Activated naive CD4-positive, alpha-beta T cell treated with anti-CD3 and anti-CD28 coated beads, Interleukin-2, amount 50 U/mL, for 72 hours (primary cell): ENCODE results near the gene SEPHS1. TPM values are rescaled to one million over a fixed set of nuclear protein-coding genes. Genes with fewer than 3 reads are reported as not detected.
A peak's percentile ranks its signal among the peaks of the same experiment; 100 is the strongest.
"Not testable (repeated sequence)": the region's sequence is repeated elsewhere in the genome, so short reads cannot be mapped to it uniquely, and the experiment has no call there.

Experiments
- ATAC-seq, 2 donors: fragments of 150-1000 bp; cut with Tn5 transposase; 2 replicates each; pipeline ENCODE4 v1.10.0; 2021; ENCODE audit warnings: mild to moderate bottlenecking in 2 of 2, moderate library complexity in 2 of 2
- DNase-seq, 2 donors: peaks; one replicate each; pipeline ENCODE4 v3.0.0; 2021 to 2022; ENCODE audit warnings: low spot score in 2 of 2
- H3K27ac Mint-ChIP-seq, 2 donors: one replicate each; pipeline ENCODE4 v1.8.0; 2022; ENCODE audit warnings: mild to moderate bottlenecking in 2 of 2, mixed read lengths in 2 of 2
- H3K36me3 Mint-ChIP-seq, 2 donors: one replicate each; pipeline ENCODE4 v1.8.0; 2022; ENCODE audit warnings: mixed read lengths in 2 of 2
- H3K9me3 Mint-ChIP-seq, 2 donors: one replicate each; pipeline ENCODE4 v1.8.0; 2022; ENCODE audit warnings: mixed read lengths in 2 of 2
- total RNA-seq, 2 donors: library from RNA; stranded (reverse); gene quantifications; one replicate each; pipeline ENCODE4 v1.2.3, GENCODE V29; 2022

Gene SEPHS1
- total RNA-seq, 2 donors from 2014 or later = 60.3 to 67.9 TPM

DNA sequence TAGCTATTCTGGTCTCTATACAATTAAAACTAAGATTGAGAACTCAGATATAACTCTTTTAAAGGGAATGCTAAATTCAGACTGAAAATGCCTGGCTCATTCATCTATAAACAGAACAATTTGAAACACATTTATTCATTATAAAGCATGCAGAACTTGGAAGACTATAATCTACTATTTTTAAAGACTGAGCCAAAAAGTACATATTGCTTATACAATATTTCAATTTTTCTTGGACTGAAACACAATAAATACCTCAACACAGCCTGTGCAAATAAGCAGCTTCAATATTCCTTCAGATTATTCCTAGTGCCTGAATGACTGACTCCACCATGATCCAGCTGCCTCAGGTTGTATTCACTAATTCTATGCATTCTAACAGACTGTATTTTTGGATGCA is 32.7 kb downstream of the SEPHS1 start:
- Mint-ChIP-seq H3K36me3 (no peaks in the 10 kb centered on the region), H3K27ac (no peak overlapping the region), H3K9me3 (no peaks in the 10 kb centered on the region)
- DNase-seq = no peak
- ATAC-seq = no peak

DNA sequence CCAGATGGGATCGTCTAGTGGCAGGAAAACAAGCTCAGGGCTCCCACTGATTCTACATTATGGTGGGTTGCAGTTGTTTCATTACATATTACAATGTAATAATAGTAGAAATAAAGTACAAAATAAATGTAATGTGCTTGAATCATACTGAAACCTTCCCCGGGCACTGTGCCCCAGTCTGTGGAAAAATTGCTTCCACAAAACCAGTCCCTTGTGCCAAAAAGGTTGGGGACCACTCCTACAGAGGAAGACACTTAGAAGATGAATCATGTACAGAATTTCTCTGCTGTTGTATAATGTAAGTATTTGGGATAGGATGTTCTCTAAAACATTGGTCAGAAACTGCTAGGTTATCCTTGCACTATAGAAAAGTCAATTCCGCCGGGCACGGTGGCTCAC is 36.9 kb downstream of the SEPHS1 start:
- ATAC-seq = no peak
- Mint-ChIP-seq H3K36me3 (no peaks in the 10 kb centered on the region), H3K27ac (no peak overlapping the region), H3K9me3 (no peaks in the 10 kb centered on the region)
- no peak for DNase-seq

DNA sequence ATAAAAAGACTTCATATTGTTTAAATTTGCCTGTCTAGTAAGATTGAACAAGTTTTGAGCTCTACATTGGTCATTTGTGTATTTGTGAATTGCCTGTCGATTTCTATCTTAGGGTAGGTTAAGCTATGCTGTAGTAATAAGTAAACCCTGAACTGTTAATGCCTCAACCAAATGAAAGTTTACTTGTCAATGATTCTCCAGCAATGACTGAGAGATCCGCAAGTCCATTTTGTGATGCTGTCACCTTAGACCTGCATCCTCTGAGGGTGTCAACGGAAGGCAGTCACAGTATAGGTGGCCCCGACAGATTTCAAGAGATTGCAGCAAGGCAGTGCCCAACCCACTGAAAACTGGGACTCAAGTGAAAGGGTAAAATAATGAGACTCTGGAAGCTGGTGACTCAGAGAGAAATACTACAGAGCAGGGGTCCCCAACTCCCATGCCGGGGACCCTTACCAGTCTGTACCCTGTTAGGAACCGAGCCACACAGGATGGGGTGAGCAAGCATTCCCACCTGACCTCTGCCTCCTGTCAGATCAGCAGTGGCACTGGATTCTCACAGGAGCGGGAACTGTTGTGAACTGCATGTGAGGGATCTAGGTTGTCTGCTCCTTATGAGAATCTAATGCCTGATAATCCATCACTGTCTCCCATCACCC is 37.4 kb downstream of the SEPHS1 start:
- Mint-ChIP-seq H3K27ac (no peak overlapping the region), H3K36me3 (no peaks in the 10 kb centered on the region), H3K9me3 (no peaks in the 10 kb centered on the region)
- ATAC-seq (no peak), DNase-seq (no peak)

DNA sequence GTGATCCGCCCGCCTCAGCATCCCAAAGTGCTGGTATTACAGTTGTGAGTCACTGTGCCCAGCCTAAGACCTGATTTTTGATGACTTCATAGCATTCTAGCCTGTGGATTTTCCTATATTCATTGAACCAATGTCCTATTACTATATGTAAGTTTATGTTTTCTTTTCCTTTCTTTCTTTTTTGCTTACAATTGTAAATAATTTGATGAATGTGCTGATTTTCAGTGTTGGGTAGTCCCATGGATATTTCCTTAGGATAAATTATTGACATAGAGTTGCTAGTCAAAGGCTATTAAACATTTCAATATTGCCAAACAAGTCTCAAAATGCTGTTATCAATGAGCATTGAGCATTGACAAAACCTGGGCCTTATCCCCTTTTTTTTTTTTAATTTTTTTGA is 38.3 kb downstream of the SEPHS1 start:
- Mint-ChIP-seq H3K36me3 (no peaks in the 10 kb centered on the region), H3K27ac (no peak overlapping the region), H3K9me3 (no peaks in the 10 kb centered on the region)
- no peak for DNase-seq
- ATAC-seq = no peak

DNA sequence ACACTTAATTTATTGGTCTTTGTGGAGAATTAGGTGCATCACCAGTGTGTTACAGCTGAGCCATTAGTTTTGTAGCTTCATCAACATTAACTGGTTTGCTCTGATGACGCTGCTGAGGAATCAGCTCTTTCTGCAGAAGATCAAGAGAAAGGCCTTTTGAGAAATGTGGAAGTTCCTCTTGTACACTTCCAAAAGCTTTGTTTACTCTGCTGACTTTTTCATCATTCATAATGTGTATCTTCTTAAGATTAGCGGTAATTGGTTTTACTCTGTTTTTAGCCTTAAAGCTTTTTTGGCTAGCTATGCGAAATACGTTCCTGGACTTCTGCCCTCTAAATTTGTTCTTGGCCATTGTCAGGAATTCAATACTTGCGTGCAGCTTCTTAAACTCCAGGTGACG is 40.0 kb downstream of the SEPHS1 start:
- H3K9me3 Mint-ChIP-seq = no peaks in the 10 kb centered on the region
- ATAC-seq = no peak
- DNase-seq = no peak
- no peaks in the 10 kb centered on the region for H3K36me3 Mint-ChIP-seq
- no peak overlapping the region for H3K27ac Mint-ChIP-seq

DNA sequence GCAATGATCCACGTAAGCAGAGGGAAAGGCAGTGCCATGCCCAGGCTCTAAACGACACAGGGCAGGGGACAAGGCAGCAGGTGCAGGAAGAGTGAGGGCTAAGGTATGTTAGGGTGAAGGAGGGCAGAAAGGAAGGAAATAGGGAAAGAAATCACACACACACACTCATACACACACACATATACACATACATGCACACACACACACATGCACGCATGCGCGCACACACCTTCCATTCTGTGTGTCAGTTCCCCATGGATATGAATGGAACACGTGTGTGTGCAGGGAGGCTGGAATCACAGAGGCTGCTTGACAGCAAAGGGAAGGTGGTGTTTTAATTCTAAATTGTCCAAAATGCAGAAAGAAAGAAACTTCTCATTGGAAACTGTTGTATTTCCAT is 42.0 kb downstream of the SEPHS1 start:
- DNase-seq (no peak), ATAC-seq (no peak)
- peak overlapping the region in 1 of 2 donors; percentile 18 for H3K27ac Mint-ChIP-seq
- no peaks in the 10 kb centered on the region for H3K9me3 Mint-ChIP-seq
- H3K36me3 Mint-ChIP-seq = peaks cover 0 to 10% of the 10 kb centered on the region in 2 donors

DNA sequence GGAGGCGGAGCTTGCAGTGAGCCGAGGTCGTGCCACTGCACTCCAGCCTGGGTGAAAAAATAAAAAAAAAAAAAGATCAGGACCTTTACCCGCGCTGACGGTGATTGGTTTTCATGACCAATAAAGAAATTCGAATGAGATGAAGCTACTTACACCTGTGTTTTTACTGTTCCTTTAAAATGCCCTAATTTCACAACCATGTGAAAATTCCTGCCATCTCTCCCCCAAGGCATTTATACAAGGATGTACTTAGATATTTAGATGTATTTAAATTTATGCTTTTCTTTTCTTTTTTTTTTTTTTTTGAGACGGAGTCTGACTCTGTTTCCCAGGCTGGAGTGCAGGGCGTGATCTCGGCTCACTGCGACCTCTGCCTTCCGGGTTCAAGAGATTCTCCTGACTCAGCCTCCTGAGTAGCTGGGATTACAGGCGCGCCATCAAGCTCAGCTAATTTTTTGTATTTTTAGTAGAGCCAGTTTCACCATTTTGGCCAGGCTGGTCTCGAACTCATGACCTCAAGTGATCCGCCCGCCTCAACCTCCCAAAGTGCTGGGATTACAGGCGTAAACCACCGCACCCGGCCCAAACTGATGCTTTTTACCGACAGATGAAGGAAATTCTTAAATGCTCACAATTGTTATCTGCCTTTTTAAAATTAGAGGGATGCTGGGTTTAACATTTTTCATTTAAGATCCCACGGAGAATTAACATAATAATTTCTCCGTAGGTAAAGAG is 45.1 kb downstream of the SEPHS1 start:
- Mint-ChIP-seq H3K36me3 (peaks cover 0 to 15% of the 10 kb centered on the region in 2 donors), H3K9me3 (no peaks in the 10 kb centered on the region), H3K27ac (peak overlapping the region; percentile 97 to 99)
- DNase-seq (no peak), ATAC-seq (no peak)

DNA sequence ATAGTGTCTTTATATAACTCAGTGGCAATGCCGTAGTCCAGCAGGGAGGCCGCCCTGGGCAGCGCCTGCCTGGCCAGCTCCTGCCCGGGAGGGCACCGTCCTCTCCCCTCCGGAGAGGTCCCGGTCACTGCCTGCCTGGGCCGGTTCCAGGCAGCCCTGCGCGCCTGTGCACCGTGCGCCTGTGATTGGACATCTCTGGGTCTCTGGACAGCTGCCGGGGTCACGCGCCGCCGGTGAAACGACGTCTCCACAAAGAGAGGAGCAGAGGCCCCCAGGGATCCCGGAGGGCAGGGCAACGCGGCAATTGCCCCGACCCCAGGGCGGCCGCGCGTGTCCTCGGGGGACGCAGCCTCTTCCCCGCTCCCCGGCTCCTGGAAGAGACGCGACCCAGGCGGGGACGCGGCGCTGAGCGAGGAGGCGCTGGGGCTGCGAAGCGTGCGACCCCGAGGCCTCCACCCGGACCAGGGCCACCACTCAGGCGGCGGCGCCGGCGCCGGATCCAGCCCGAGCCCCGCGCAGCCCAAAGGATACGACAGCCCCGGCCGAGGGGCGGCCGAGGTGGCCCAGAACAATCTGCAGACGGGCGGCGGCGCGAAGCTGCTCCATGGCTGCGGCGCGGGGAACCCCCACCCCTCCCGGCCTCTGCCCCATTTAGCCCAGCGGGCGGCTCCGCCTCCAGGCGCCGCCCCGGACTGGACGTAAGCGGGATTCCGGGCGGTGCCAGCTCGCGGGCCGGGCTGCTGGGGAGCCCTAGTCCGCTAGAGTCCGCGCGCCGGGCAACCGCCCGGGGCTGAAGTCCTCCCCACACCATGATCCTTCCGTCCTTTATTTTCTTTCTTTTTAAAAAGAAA is 48.4 kb downstream of the SEPHS1 start, which contains the start of gene PHYH:
Gene PHYH (minus strand): TSS at position 628 of the 851 bp plus-strand sequence. CDS start 22 bp downstream, at position 606.
- H3K27ac Mint-ChIP-seq = peak within 1 kb of the TSS; percentile 93 to 99
- peak; percentile 78 to 88 for DNase-seq
- H3K9me3 Mint-ChIP-seq = no peaks in the 10 kb centered on the region
- peaks cover 0 to 15% of the 10 kb centered on the region in 2 donors for H3K36me3 Mint-ChIP-seq
- ATAC-seq = peak; percentile 72 to 81

DNA sequence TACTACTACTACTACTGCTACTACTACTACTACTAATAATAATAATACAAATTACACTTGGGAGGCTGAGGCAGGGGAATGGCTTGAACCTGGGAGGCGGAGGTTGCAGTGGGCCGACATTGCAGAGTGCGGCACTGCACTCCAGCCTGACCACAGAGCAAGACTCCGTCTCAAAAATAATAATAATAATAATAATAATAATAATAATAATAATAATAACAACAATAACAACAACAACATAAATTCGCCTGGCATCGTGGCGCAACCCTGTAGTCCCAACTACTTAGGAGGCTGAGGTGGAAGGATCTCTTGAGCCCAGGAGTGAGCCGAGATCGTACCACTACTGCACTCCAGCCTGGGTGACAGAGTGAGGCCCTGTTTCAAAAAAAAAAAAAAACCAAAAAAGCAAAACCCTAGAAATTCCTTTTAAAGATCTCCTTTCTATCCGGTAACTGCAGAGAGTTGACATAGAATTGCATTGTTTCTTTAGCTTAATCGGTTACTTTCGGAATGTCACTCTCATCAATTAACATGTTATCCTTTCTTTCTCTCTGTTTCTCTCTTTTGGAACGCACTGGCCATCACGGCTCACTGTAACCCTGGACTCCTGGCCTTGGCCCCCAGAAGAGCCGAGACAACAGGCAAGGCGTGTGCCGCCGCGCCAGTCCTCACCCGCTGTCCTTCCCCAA is 49.2 kb downstream of the SEPHS1 start:
- ATAC-seq = no peak
- no peak for DNase-seq
- Mint-ChIP-seq H3K36me3 (peaks cover 0 to 15% of the 10 kb centered on the region in 2 donors), H3K9me3 (no peaks in the 10 kb centered on the region), H3K27ac (peak overlapping the region in 1 of 2 donors; percentile 99)

DNA sequence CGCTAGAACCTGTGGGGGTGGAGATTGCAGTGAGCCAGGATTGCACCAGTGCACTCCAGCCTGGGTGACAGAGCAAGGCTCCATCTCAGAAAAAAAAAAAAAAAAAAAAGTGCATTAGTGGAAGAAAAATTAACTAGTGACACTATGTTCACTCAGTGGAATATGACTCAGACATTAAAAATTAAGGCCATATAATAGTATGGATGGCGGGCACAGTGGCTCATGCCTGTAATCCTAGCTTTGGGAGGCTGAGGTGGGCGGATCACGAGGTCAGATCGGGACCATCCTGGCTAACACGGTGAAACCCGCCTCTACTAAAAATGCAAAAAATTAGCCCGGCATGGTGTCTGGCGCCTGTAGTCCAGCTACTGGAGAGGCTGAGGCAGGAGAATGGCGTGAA is 51.6 kb downstream of the SEPHS1 start:
- H3K27ac Mint-ChIP-seq = no peak overlapping the region
- peaks cover 0 to 5% of the 10 kb centered on the region in 2 donors for H3K36me3 Mint-ChIP-seq
- H3K9me3 Mint-ChIP-seq = no peaks in the 10 kb centered on the region
- DNase-seq (no peak), ATAC-seq (no peak)

DNA sequence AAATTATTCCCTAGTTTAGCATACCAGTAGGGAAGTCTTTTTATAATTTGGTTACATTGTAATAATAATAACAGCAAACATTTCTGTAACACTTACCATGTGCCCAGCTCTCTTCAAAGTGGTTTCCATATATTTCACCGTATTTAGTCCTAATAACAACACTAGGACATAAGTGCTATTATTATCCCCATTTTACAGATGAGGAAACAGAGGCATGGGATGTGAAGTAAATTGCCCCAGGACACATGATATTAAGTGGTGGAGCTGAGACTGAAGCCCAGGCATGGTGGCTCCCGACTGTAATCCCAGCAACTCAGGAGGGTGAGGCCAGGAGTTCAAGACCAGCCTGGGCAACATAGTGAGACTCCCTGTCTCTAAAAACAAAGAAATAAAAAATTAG is 53.3 kb downstream of the SEPHS1 start:
- Mint-ChIP-seq H3K9me3 (no peaks in the 10 kb centered on the region), H3K27ac (no peak overlapping the region), H3K36me3 (no peaks in the 10 kb centered on the region)
- no peak for DNase-seq
- no peak for ATAC-seq

DNA sequence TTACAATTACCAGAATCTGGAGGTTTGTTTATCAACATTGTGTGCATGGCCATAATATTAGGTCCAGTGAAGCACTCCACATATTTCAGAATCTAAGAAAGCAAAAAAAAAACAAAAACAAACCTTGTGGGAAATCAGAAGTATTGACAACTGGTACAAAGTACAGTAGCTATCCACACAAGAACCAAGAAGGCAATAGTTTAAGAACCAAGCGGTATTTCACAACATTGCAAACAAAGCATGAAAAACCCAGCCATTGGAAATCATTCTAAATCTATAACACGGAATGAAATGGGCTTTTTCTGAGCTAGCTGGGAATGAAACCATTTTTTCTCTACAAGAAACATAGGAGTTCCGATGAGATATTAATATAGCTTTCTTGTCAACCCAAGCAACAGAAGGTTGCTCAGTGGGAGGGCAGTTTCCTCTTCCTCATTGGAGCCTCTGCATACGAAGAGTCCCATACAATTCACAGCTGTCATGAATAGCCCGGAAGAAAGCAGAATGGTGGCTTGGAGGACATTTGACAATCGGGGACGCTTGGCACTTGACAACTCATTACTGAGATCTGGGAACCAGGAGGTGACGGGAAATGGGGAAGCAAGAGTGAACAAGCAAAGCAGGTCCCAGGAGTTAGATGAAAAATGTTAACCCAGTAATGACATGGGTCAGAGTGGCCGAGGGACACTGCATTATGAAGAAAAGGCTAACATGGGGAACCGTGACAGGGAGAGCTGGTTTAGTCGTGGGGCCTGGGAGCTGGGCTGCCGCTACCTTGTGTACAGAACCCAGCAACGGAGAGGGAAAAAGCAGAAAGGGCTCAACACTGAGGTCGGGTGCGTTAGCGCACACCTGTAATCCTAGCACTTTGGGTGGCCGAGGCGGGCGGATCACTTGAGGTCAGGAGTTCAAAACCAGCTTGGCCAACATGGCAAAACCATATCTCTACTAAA is 56.0 kb downstream of the SEPHS1 start:
- H3K36me3 Mint-ChIP-seq = peaks cover 0 to 7% of the 10 kb centered on the region in 2 donors
- H3K9me3 Mint-ChIP-seq = no peaks in the 10 kb centered on the region
- no peak for DNase-seq
- no peak for ATAC-seq
- H3K27ac Mint-ChIP-seq = no peak overlapping the region

DNA sequence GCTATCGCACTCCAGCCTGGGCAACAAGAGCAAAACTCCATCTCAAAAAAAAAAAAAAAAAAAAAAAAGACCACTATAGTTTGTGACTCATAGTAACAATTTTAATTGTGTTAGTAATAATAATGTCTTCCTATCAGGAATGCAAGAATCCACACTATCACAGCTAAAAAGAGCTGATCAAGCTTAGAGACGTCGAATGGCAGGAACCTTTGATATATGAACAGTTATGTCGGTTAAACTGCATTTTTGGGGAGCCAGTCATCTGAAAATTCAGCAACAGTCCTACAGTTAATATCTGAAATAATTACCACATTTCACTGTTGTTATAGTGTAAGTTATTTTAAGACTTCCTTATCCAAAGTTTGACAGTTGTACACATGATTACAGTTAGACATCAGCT is 57.0 kb downstream of the SEPHS1 start:
- no peak for ATAC-seq

DNA sequence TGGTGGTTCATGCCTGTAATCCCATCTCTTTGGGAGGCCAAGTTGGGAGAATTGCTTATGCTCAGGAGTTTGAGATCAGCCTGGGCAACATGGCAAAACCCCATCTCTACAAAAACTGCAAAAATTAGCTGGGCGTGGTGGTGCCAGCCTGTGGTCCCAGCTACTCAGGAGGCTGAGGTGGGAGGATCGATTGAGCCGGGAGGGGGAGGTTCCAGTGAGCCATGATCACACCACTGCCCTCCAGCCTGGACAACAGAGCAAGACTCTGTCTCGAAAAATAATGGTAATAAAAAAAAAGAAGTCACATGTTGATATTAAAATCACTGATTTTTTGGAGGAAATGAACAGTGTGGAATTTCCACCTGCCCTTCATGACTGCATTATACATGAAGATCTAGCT is 64.0 kb downstream of the SEPHS1 start:
- DNase-seq (no peak), ATAC-seq (no peak)
- no peaks in the 10 kb centered on the region for H3K9me3 Mint-ChIP-seq
- H3K27ac Mint-ChIP-seq = no peak overlapping the region
- peaks cover 0 to 7% of the 10 kb centered on the region in 2 donors for H3K36me3 Mint-ChIP-seq

More for the DNA sequence above, 57.0 kb downstream of the SEPHS1 start:
- Mint-ChIP-seq H3K9me3 (no peaks in the 10 kb centered on the region), H3K27ac (no peak overlapping the region), H3K36me3 (peaks cover 0 to 7% of the 10 kb centered on the region in 2 donors)
- no peak for DNase-seq

DNA sequence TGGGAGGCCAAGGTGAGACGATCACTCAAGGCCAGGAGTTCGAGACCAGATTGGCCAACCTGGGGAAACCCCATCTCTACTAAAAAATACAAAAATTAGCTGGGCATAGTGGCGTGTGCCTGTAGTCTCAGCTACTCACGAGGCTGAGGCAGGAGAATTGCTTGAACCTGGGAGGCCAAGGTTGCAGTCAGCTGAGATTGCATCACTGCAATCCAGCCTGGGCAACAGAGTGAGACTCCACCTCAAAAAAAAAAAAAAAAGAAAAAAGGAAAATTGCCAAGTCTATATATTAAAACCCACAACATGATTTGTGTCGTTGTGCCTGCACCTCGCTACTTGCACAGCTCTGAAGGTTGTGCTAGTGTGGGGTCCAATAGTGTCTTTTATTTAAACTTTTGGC is 65.7 kb downstream of the SEPHS1 start:
- not testable (repeated sequence) for H3K27ac Mint-ChIP-seq, H3K9me3 Mint-ChIP-seq, DNase-seq, H3K36me3 Mint-ChIP-seq, ATAC-seq
